Common myeloid progenitor, CD34-positive (primary cell): Measurements from ENCODE around the gene SLC35F4.

Experiments
- CTCF ChIA-PET: fragments of 350-600 bp; sonication (Branson Sonifier 250); formaldehyde crosslinking; loops from one replicate; lab custom pipeline; 2021; ENCODE audit warnings: antibody characterized with exemption; lab: Charles Lee
- POLR2A ChIA-PET: fragments of 350-600 bp; sonication (Branson Sonifier 250); formaldehyde crosslinking; loops from one replicate; lab custom pipeline; 2021; ENCODE audit warnings: antibody characterized with exemption; lab: Charles Lee
- DNase-seq, 3 donors: peaks; one replicate each; pipeline versions ENCODE4 v3.0.0 to v3.0.0-alpha.2; 2013
- H3K27ac ChIP-seq, 2 experiments: 1 replicate in 1 of 2; 2 replicates in 1 of 2; pipeline ENCODE4 v1.7.0; 2013; ENCODE audit warnings: inconsistent platforms in 2 of 2, low read length in 2 of 2, mild to moderate bottlenecking in 2 of 2, low read depth in 1 of 2, moderate library complexity in 1 of 2; ENCODE audit not compliant: severe bottlenecking in 2 of 2, insufficient read depth in 1 of 2, poor library complexity in 1 of 2
- H3K27me3 ChIP-seq, 5 experiments: replicated peaks in 2 of 5; 1 replicate in 3 of 5; 2 replicates in 2 of 5; pipeline versions ENCODE4 v1.6.1 to v1.7.0; 2013; ENCODE audit warnings: low read length in 4 of 5, mild to moderate bottlenecking in 2 of 5, moderate library complexity in 2 of 5, inconsistent platforms in 1 of 5; ENCODE audit not compliant: insufficient read depth in 5 of 5, control insufficient read depth in 4 of 5
- H3K36me3 ChIP-seq, 4 experiments: 1 replicate in 2 of 4; 2 replicates in 2 of 4; pipeline versions ENCODE4 v1.6.1 to v1.7.0; 2013; ENCODE audit warnings: low read length in 3 of 4, control low read depth in 1 of 4, mild to moderate bottlenecking in 1 of 4; ENCODE audit not compliant: control insufficient read depth in 4 of 4, insufficient read depth in 4 of 4
- H3K4me1 ChIP-seq, 4 experiments: 1 replicate in 3 of 4; 2 replicates in 1 of 4; pipeline versions ENCODE4 v1.6.1 to v1.7.1; 2013; ENCODE audit warnings: low read length in 3 of 4, mild to moderate bottlenecking in 3 of 4, control low read depth in 1 of 4, inconsistent platforms in 1 of 4, moderate library complexity in 1 of 4; ENCODE audit not compliant: control insufficient read depth in 4 of 4, insufficient read depth in 4 of 4; ENCODE audit errors: control extremely low read depth in 1 of 4
- H3K4me3 ChIP-seq, 7 experiments: 1 replicate in 4 of 7; 2 replicates in 3 of 7; pipeline versions ENCODE4 v1.5.1 to v1.7.0; 2013; ENCODE audit warnings: mild to moderate bottlenecking in 7 of 7, low read length in 6 of 7, moderate library complexity in 6 of 7, inconsistent platforms in 2 of 7, low read depth in 2 of 7, control low read depth in 1 of 7; ENCODE audit not compliant: insufficient read depth in 4 of 7, control insufficient read depth in 1 of 7; ENCODE audit errors: extremely low read depth in 1 of 7
- H3K9me3 ChIP-seq, 5 experiments: 1 replicate in 4 of 5; 2 replicates in 1 of 5; pipeline versions ENCODE4 v1.6.1 to v1.7.1; 2013; ENCODE audit warnings: low read length in 4 of 5, mild to moderate bottlenecking in 2 of 5, inconsistent platforms in 1 of 5, low read depth in 1 of 5, moderate library complexity in 1 of 5; ENCODE audit not compliant: control insufficient read depth in 4 of 5, insufficient read depth in 2 of 5; ENCODE audit errors: control extremely low read depth in 1 of 5
- WGBS: methylation state at CpG from one replicate; pipeline ENCODE4 v1.1.5; 2013; ENCODE audit not compliant: insufficient coverage; 5-methylcytosine and 5-hydroxymethylcytosine counted together

Gene SLC35F4

DNA sequence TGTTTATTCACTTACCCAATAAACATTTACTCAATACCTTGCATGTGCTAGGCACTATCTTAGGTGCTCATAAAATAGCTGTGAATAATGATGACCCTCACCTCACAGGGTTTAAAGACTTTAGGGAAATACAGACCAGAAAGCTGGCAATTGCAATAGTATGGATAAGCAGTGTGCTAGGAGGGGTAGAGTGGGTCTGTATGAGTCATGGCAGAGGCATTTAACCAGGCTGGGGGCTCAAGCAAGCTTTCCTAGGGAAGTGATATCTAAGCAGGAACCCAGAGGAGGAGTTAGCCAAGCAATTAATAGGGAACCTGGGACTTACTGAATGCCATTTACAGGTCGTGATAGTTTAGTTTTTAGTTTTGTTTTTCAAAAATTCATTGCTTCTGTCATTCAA is 248.4 kb downstream of the SLC35F4 start:
- no peaks in the 10 kb centered on the region for H3K36me3 ChIP-seq
- WGBS, result 60% methylated on average over 1 of the region's 1 CpG
- CTCF ChIA-PET, result no interaction called here

DNA sequence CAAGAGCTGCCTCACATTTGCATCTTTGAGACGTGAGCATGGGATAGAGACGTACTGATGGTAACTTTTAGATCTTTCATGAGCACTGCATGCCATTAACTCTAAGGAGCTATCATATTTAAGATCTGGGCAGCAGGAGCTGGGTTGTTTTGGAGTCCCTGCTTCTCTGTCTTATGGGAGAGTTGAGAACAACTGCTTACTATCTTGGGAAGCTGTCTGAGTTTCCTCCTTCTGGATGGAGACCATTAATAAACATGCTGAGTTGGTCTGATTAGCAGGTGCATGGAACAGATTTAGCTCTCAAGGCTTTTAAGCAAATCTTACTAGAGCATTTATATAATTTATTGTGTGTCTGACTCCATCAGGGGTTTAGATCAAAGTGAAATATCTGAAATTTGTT is 252.9 kb downstream of the SLC35F4 start:
- Histone ChIP-seq H3K4me1 (no peaks in the 10 kb centered on the region), H3K9me3 (peaks cover 0 to 1% (median 0%) of the 10 kb centered on the region in 5 experiments), H3K36me3 (no peaks in the 10 kb centered on the region), H3K27ac (no peak overlapping the region), H3K4me3 (no peak overlapping the region), H3K27me3 (no peaks in the 10 kb centered on the region)
- CTCF ChIA-PET, result no interaction called here
- POLR2A ChIA-PET, result no interaction called here
- WGBS, result 100% methylated on average over 1 of the region's 2 CpGs
- DNase-seq, result no peak

More for the DNA sequence above, 248.4 kb downstream of the SLC35F4 start:
- POLR2A ChIA-PET, result no interaction called here
- Histone ChIP-seq H3K4me3 (no peak overlapping the region), H3K27me3 (no peaks in the 10 kb centered on the region), H3K27ac (no peak overlapping the region), H3K4me1 (no peaks in the 10 kb centered on the region), H3K9me3 (no peaks in the 10 kb centered on the region)
- no peak for DNase-seq

DNA sequence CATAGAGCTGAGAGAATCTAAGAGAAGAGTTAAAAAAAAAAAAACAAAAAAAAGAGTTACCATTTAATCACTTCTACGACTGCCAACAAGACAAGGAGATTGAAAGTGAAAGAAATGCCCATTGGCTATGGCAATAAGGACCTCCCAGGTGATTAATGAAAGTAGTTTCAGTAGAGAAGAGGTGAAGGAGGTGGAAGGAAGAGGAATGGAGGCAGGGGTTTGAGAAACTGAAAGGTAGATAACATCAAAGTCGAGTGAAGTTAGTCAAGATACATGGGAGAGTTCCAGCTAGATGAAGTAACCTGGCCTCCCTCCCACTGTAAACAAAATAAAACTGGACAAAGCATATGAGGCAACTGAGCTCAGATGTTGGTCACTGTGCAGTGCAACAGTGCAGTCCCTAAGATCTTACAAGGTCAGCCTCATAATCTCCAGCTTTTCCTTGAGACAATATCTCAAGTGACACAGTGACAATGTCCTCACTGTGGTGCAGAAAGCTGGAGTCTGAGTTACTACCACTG is 254.3 kb downstream of the SLC35F4 start:
- CTCF ChIA-PET, result no interaction called here
- Histone ChIP-seq H3K36me3 (no peaks in the 10 kb centered on the region), H3K27ac (no peak overlapping the region), H3K9me3 (peaks cover 0 to 1% (median 0%) of the 10 kb centered on the region in 5 experiments), H3K4me1 (no peaks in the 10 kb centered on the region), H3K27me3 (no peaks in the 10 kb centered on the region), H3K4me3 (no peak overlapping the region)
- DNase-seq, result no peak
- POLR2A ChIA-PET, result no interaction called here
- whole genome bisulfite sequencing, result 85% methylated on average over 2 of the region's 2 CpGs

DNA sequence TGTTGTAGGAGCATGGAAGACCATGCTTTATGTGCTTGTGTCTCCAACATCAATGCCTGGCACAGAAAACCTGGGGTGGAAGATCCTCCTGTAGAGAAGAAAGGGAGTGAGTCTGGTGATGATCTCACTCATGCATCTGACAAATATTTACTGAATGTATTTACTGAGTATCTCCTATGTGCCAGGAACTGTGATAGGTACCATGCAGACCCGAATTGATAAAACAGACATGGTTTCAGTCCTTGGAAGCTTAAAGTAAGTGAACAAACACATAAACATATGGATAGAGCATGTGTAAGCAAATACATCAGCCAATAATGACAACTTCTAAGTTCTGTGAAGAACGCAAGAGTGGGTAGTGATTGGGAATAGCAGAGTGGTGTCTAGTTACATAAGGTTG is 255.3 kb downstream of the SLC35F4 start:
- Histone ChIP-seq H3K4me3 (no peak overlapping the region), H3K36me3 (no peaks in the 10 kb centered on the region), H3K9me3 (peaks cover 0 to 1% (median 0%) of the 10 kb centered on the region in 5 experiments), H3K27me3 (no peaks in the 10 kb centered on the region), H3K4me1 (no peaks in the 10 kb centered on the region), H3K27ac (no peak overlapping the region)
- ChIA-PET CTCF (no interaction called here), POLR2A (no interaction called here)
- DNase-seq, result no peak
- no CpG with 5 or more reads among the region's 2 CpGs for WGBS

DNA sequence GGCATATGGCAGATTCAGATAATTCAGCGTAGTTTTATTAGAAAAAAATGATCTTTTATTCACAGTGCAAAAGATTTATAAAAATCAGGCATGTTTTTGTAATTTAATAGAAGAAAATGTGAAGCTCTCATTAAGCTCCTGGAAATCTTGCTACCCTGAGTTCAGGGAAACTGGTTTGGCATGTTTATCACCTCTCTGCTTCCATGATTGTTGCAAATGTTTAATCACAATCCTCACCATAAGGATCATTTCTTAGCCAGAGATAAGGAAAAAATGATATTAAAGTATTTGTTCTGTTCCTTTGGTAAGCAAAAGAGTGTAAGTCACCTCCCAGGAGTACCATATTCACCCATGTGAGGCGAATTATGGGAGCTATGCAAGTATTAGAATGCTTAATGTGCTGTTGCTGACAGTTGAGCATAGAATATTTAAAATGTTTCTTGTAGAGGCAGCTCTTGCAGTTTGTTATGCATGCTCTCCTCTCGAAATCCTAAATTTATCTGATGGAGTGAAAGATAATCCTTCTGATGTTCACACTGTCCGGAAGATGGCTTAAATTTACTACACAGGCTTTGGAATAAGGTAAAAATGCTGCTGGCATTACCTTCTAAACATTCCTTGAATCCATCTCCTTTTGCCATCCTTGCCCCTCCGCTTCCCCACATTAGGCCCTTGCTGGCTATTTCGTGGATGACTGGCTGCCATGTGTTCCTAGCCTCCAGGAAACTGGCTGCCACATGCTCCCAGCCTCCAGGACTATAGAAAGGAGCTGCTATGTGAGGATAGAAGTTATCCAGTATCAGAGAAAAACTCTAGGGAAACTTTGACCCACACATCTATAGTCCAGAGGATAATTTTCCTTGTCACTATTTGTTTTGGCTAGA is 256.5 kb downstream of the SLC35F4 start:
- Histone ChIP-seq H3K9me3 (peaks cover 0 to 1% (median 0%) of the 10 kb centered on the region in 5 experiments), H3K4me1 (no peaks in the 10 kb centered on the region), H3K4me3 (no peak overlapping the region), H3K27me3 (no peaks in the 10 kb centered on the region), H3K27ac (no peak overlapping the region), H3K36me3 (no peaks in the 10 kb centered on the region)
- DNase-seq, result no peak
- POLR2A ChIA-PET, result no interaction called here
- CTCF ChIA-PET, result no interaction called here
- 100% methylated on average over 1 of the region's 6 CpGs for WGBS

DNA sequence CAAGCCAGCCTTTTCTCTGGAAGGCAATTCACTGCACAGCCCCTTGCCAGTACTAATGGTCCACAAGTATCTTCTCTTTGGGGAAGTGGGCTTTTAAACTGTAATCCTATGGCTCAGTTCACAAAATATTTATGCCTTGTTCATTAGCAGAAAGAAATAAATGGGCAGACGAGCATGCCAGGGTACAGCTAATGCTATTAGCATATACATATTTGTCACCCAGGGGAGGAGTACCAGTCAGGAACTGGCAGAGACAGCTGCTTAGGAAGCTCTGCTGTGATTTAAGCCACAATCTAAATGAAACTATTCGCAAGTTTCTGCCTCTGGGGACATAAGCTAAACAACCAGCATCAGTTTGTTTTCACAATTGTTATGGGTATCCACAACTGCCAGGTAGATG is 258.8 kb downstream of the SLC35F4 start:
- DNase-seq, result no peak
- 79% methylated on average over 2 of the region's 2 CpGs for WGBS
- Histone ChIP-seq H3K4me1 (no peaks in the 10 kb centered on the region), H3K27me3 (no peaks in the 10 kb centered on the region), H3K4me3 (no peak overlapping the region), H3K27ac (no peak overlapping the region), H3K36me3 (no peaks in the 10 kb centered on the region), H3K9me3 (peaks cover 0 to 1% (median 0%) of the 10 kb centered on the region in 5 experiments)
- ChIA-PET CTCF (no interaction called here), POLR2A (no interaction called here)

DNA sequence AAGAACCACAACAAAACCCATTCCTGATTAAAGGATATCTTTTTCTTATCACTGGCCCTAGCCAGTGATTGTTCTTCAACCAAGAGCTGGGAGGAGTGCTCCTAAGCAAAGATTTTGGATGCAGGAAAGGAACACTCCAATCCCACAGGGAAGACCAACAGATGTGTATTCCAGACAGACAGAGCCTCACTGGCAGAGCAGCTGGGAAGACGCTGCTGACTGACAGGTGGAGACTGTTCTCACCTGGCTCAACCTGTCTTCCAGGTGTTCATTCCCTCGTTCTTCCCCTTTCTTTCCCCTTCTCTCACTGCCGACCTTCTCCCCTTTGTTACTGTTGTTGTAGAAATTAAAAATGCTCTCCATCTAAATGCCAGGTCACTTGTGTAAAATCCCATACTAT is 282.5 kb downstream of the SLC35F4 start:
- Histone ChIP-seq H3K4me3 (no peak overlapping the region), H3K9me3 (no peaks in the 10 kb centered on the region), H3K27me3 (no peaks in the 10 kb centered on the region), H3K4me1 (no peaks in the 10 kb centered on the region), H3K36me3 (no peaks in the 10 kb centered on the region), H3K27ac (no peak overlapping the region)
- POLR2A ChIA-PET, result no interaction called here
- WGBS, result 60% methylated on average over 1 of the region's 3 CpGs
- CTCF ChIA-PET, result no interaction called here
- no peak for DNase-seq
